Activated naive CD4-positive, alpha-beta T cell treated with anti-CD3 and anti-CD28 coated beads, Interleukin-2, amount 50 U/mL, for 72 hours (primary cell): ENCODE measurements around the gene PASD1. TPM values are rescaled to one million over a fixed set of nuclear protein-coding genes. Genes with fewer than 3 reads are reported as not detected.
"Not testable (repeated sequence)": the region's sequence is repeated elsewhere in the genome, so short reads cannot be mapped to it uniquely, and the experiment has no call there.

ENCODE experiments used
- ATAC-seq, 2 donors: fragments of 150-1000 bp; cut with Tn5 transposase; 2 replicates each; pipeline ENCODE4 v1.10.0; 2021; ENCODE audit warnings: mild to moderate bottlenecking in 2 of 2, moderate library complexity in 2 of 2
- DNase-seq, 2 donors: peaks; one replicate each; pipeline ENCODE4 v3.0.0; 2021 to 2022; ENCODE audit warnings: low spot score in 2 of 2
- H3K27ac Mint-ChIP-seq, 2 donors: one replicate each; pipeline ENCODE4 v1.8.0; 2022; ENCODE audit warnings: mild to moderate bottlenecking in 2 of 2, mixed read lengths in 2 of 2
- H3K36me3 Mint-ChIP-seq, 2 donors: one replicate each; pipeline ENCODE4 v1.8.0; 2022; ENCODE audit warnings: mixed read lengths in 2 of 2
- H3K9me3 Mint-ChIP-seq, 2 donors: one replicate each; pipeline ENCODE4 v1.8.0; 2022; ENCODE audit warnings: mixed read lengths in 2 of 2
- total RNA-seq, 2 donors: library from RNA; stranded (reverse); gene quantifications; one replicate each; pipeline ENCODE4 v1.2.3, GENCODE V29; 2022

PASD1 gene, protein sequence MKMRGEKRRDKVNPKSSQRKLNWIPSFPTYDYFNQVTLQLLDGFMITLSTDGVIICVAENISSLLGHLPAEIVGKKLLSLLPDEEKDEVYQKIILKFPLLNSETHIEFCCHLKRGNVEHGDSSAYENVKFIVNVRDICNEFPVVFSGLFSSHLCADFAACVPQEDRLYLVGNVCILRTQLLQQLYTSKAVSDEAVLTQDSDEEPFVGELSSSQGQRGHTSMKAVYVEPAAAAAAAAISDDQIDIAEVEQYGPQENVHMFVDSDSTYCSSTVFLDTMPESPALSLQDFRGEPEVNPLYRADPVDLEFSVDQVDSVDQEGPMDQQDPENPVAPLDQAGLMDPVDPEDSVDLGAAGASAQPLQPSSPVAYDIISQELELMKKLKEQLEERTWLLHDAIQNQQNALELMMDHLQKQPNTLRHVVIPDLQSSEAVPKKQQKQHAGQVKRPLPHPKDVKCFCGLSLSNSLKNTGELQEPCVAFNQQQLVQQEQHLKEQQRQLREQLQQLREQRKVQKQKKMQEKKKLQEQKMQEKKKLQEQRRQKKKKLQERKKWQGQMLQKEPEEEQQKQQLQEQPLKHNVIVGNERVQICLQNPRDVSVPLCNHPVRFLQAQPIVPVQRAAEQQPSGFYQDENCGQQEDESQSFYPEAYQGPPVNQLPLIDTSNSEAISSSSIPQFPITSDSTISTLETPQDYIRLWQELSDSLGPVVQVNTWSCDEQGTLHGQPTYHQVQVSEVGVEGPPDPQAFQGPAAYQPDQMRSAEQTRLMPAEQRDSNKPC
- not detected for total RNA-seq

GRCh38 chrX:151563449-151563848 lies at the start of gene PASD1:
TSS of gene PASD1 (plus strand) at chrX:151563675. CDS start at chrX:151601554, 37,879 bp downstream.
- ATAC-seq (no peak), DNase-seq (no peak)
- H3K36me3 Mint-ChIP-seq: no peaks in the 10 kb centered on the region
- H3K9me3 Mint-ChIP-seq: no peaks in the 10 kb centered on the region
- H3K27ac Mint-ChIP-seq: no peak within 1 kb of the TSS

- Mint-ChIP-seq H3K27ac (no peak overlapping the region), H3K36me3 (no peaks in the 10 kb centered on the region), H3K9me3 (no peaks in the 10 kb centered on the region)
- DNase-seq: no peak
- ATAC-seq: no peak
These were observed 48.2 kb upstream of the PASD1 start for GRCh38 chrX:151515237-151515636.

DNA sequence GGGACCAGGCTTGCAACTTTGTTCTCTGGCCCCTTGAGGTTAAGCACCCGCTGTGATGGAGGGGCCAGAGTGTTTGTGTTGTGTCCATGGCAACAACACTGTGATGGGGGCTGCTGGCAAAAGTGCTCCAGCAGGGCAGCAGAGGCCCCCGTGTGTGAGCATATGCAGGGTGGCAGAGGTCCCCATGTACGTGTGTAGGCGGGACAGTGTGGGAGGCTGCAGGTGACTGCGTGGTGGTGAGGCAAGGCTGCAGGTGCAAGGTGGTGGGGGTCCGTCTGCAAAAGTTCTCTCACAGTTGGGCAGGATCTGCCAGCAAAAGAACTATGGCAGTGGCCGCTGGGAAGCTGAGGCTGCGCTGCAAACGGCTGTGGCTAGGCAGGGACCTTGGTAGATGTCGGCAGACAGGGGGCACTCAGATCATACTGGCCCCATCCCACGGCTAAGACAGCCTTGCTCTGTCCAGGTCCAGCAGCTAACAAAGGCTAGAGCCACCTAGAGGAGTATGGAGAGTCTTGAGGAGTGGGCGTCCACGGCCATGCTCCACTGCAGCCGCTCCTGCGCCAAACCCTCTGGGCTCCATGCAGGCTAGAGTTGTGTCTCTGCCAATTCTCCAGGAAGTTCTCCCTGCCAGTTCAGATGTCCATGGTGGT lies 46.8 kb upstream of the PASD1 start:
- Mint-ChIP-seq H3K27ac (no peak overlapping the region), H3K36me3 (no peaks in the 10 kb centered on the region), H3K9me3 (no peaks in the 10 kb centered on the region)
- ATAC-seq (no peak), DNase-seq (no peak)

GRCh38 chrX:151517421-151517820 lies 46.1 kb upstream of the PASD1 start:
- no peak for ATAC-seq
- Mint-ChIP-seq H3K27ac (no peak overlapping the region), H3K9me3 (no peaks in the 10 kb centered on the region), H3K36me3 (no peaks in the 10 kb centered on the region)
- no peak for DNase-seq

GRCh38 chrX:151523351-151523750 lies 40.1 kb upstream of the PASD1 start:
- no peaks in the 10 kb centered on the region for H3K36me3 Mint-ChIP-seq
- no peak for DNase-seq

GRCh38 chrX:151536571-151536970 lies 26.9 kb upstream of the PASD1 start:
- no peaks in the 10 kb centered on the region for H3K36me3 Mint-ChIP-seq
- H3K27ac Mint-ChIP-seq: no peak overlapping the region
- no peaks in the 10 kb centered on the region for H3K9me3 Mint-ChIP-seq
- no peak for ATAC-seq
- no peak for DNase-seq

More at GRCh38 chrX:151523351-151523750, 40.1 kb upstream of the PASD1 start:
- Mint-ChIP-seq H3K9me3 (no peaks in the 10 kb centered on the region), H3K27ac (no peak overlapping the region)
- ATAC-seq: no peak

- DNase-seq (no peak), ATAC-seq (no peak)
- Mint-ChIP-seq H3K27ac (no peak overlapping the region), H3K9me3 (no peaks in the 10 kb centered on the region), H3K36me3 (no peaks in the 10 kb centered on the region)
These were observed 25.9 kb upstream of the PASD1 start for GRCh38 chrX:151537572-151537971.

GRCh38 chrX:151538190-151539122 lies 25.0 kb upstream of the PASD1 start:
- DNase-seq (no peak), ATAC-seq (no peak)
- H3K36me3 Mint-ChIP-seq: no peaks in the 10 kb centered on the region
- H3K9me3 Mint-ChIP-seq: no peaks in the 10 kb centered on the region
- H3K27ac Mint-ChIP-seq: no peak overlapping the region

- peak overlapping the region in 1 of 2 donors; percentile 48 for H3K27ac Mint-ChIP-seq
- peak in 1 of 2 donors; percentile 63 for ATAC-seq
- DNase-seq: no peak
- no peaks in the 10 kb centered on the region for H3K36me3 Mint-ChIP-seq
- H3K9me3 Mint-ChIP-seq: no peaks in the 10 kb centered on the region
These were observed 19.8 kb upstream of the PASD1 start for GRCh38 chrX:151543706-151544105.

DNA sequence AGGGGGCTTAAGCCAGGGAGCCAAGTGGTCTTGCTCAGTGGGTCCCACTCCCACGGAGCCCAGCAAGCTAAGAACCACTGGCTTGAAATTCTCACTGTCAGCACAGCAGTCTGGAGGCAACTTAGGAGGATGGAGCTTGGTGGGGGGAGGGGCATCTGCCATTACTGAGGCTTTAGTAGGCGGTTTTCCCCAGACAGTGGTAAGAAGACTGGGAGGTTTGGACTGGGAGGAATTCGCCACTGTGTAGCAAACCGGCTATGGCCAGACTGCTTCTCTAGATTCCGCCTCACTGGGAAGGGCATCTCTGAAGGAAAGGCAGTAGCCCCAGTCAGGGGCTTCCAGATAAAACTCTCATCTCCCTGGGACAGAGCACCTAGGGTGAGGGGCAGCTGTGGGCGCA lies 17.2 kb upstream of the PASD1 start:
- not testable (repeated sequence) for H3K9me3 Mint-ChIP-seq, DNase-seq, ATAC-seq, H3K36me3 Mint-ChIP-seq, H3K27ac Mint-ChIP-seq

DNA sequence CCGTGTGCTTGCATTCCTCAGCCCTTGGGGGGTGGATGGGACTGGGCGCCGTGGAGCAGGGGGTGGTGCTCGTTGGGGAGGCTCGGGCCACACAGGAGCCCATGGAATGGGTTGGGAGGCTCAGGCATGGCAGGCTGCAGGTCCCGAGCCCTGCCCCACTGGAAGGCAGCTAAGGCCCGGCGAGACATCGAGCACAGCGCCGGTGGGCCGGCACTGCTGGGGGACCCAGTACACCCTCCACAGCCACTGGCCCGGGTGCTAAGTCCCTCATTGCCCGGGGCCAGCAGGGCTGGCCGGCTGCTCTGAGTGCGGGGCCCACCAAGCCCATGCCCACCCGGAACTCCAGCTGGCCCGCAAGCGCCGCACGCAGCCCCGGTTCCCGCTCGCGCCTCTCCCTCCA lies 12.3 kb upstream of the PASD1 start:
- H3K36me3 Mint-ChIP-seq, H3K27ac Mint-ChIP-seq, DNase-seq, H3K9me3 Mint-ChIP-seq, ATAC-seq: not testable (repeated sequence)

- DNase-seq (no peak), ATAC-seq (no peak)
- Mint-ChIP-seq H3K36me3 (no peaks in the 10 kb centered on the region), H3K9me3 (no peaks in the 10 kb centered on the region), H3K27ac (no peak overlapping the region)
These were observed 10.7 kb upstream of the PASD1 start for GRCh38 chrX:151552743-151553142.

DNA sequence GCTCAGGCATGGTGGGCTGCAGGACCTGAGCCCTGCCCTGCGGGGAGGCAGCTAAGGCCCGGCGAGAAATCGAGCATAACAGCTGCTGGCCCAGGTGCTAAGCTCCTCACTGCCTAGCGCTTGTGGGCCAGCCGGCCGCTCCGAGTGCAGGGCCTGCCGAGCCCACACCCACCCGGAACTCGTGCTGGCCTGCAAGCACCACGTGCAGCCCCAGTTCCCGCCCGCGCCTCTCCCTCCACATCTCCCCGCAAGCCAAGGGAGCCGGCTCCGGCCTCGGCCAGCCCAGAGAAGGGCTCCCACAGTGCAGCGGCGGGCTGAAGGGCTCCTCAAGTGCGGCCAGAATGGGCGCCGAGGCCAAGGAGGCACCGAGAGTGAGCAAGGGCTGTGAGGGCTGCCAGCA lies 8.2 kb upstream of the PASD1 start:
- not testable (repeated sequence) for H3K9me3 Mint-ChIP-seq, ATAC-seq, DNase-seq, H3K36me3 Mint-ChIP-seq, H3K27ac Mint-ChIP-seq

DNA sequence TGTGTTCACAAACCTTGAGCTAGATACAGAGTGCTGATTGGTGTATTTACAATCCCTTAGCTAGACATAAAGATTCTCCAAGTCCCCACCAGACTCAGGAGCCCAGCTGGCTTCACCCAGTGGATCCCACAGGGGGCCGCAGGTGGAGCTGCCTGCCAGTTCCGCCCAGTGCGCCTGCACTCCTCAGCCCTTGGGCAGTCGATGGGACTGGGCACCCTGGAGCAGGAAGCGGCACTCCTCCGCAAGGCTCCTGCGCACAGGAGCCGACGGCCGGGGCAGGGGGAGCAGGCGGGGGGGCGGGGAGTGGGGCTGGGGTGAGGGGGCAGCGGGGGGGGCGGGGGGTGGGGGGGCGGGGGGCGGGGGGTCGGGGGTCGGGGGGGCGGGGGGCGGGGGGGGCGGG lies 990 bp upstream of the PASD1 start:
- not testable (repeated sequence) for H3K36me3 Mint-ChIP-seq, H3K9me3 Mint-ChIP-seq, DNase-seq

GRCh38 chrX:151563003-151563402 lies 472 bp upstream of the PASD1 start:
- H3K36me3 Mint-ChIP-seq: not testable (repeated sequence)

More for the DNA sequence above, 990 bp upstream of the PASD1 start:
- not testable (repeated sequence) for ATAC-seq, H3K27ac Mint-ChIP-seq

GRCh38 chrX:151564035-151564434 lies 560 bp downstream of the PASD1 start:
- Mint-ChIP-seq H3K9me3 (no peaks in the 10 kb centered on the region), H3K27ac (no peak overlapping the region), H3K36me3 (no peaks in the 10 kb centered on the region)
- ATAC-seq: no peak
- DNase-seq: no peak

More at GRCh38 chrX:151563003-151563402, 472 bp upstream of the PASD1 start:
- H3K9me3 Mint-ChIP-seq, ATAC-seq, DNase-seq, H3K27ac Mint-ChIP-seq: not testable (repeated sequence)
